Lower leg skin (tissue), 3 donors: ENCODE results near the gene CNIH2.

Experiments
- POLR2A ChIP-seq, 2 donors: fragments of 450-650 bp; IDR thresholded peaks; one replicate each; pipeline ENCODE4 v1.6.1; 2016 to 2017; ENCODE audit warnings: antibody characterized with exemption in 2 of 2, mild to moderate bottlenecking in 1 of 2, moderate library complexity in 1 of 2
- TF ChIP-seq, protein P1 (sequence below), 3 donors: fragments of 450-650 bp; IDR thresholded peaks; one replicate each; pipeline ENCODE4 v1.5.1; 2016; ENCODE audit warnings: antibody characterized with exemption in 3 of 3, mild to moderate bottlenecking in 3 of 3, moderate library complexity in 2 of 3

DNA sequence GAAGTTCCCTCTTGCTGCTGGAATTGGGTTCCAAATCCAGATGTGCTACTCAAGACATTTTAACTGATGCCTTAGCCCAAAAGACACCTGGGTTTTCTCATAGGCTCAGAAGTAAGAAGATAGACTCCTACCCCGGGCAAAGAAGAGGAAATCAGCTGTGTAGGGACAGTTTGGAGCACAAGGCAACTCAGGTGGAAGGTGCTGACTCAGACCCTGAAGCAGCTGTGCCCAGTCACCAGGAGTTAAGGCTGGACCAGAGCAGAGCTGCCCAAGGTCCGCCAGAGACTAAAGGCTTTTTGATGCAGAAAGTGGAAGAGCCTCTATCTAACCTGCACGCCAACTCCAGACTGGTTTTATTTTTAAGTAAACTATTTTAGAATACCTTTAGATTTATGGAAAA is 30.2 kb upstream of the CNIH2 start:
- TF ChIP-seq, protein P1, sequence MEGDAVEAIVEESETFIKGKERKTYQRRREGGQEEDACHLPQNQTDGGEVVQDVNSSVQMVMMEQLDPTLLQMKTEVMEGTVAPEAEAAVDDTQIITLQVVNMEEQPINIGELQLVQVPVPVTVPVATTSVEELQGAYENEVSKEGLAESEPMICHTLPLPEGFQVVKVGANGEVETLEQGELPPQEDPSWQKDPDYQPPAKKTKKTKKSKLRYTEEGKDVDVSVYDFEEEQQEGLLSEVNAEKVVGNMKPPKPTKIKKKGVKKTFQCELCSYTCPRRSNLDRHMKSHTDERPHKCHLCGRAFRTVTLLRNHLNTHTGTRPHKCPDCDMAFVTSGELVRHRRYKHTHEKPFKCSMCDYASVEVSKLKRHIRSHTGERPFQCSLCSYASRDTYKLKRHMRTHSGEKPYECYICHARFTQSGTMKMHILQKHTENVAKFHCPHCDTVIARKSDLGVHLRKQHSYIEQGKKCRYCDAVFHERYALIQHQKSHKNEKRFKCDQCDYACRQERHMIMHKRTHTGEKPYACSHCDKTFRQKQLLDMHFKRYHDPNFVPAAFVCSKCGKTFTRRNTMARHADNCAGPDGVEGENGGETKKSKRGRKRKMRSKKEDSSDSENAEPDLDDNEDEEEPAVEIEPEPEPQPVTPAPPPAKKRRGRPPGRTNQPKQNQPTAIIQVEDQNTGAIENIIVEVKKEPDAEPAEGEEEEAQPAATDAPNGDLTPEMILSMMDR (IDR thresholded peaks at IDR 0.05), result no peak
- no peak for TF ChIP-seq POLR2A (IDR thresholded peaks at IDR 0.05)
